ENCODE measurements around the gene STC2.

GRCh38 chr5:173333925-173334661 is 5.9 kb upstream of the STC2 start:
- TF ChIP-seq JUNB (IDR thresholded peaks at IDR 0.05) (no peak), BCLAF1 (IDR thresholded peaks at IDR 0.05) (no peak), POU2F2 (IDR thresholded peaks at IDR 0.05; ENCODE audit: borderline replicate concordance, low read depth, low read length) (no peak), ZZZ3 (IDR thresholded peaks at IDR 0.05; ENCODE audit: control insufficient read depth, insufficient read length, low read depth) (no peak), EZH2 (IDR thresholded peaks at IDR 0.05; ENCODE audit: borderline replicate concordance, control insufficient read depth, low read depth, low read length) (no peak), POLR2AphosphoS5 (IDR thresholded peaks at IDR 0.05; ENCODE audit: low read length) (no peak), FOXK2 (IDR thresholded peaks at IDR 0.05) (no peak), NFXL1 (IDR thresholded peaks at IDR 0.05; ENCODE audit: borderline replicate concordance) (no peak), ZBTB33 (IDR thresholded peaks at IDR 0.05) (no peak), KLF5 (IDR thresholded peaks at IDR 0.05; ENCODE audit: partially characterized antibody) (no peak)

All from GM12878 (cell line).